ENCODE data around the gene TMSB15B.
A peak's percentile ranks its signal among the peaks of the same experiment; 100 is the strongest.
"Not testable (repeated sequence)": the region's sequence is repeated elsewhere in the genome, so short reads cannot be mapped to it uniquely, and the experiment has no call there.

Gene TMSB15B

GRCh38 chrX:103962411-103963278 is at the start of gene TMSB15B:
TSS of gene TMSB15B (plus strand) at chrX:103962627.
- not testable (repeated sequence) for DNase-seq

DNA sequence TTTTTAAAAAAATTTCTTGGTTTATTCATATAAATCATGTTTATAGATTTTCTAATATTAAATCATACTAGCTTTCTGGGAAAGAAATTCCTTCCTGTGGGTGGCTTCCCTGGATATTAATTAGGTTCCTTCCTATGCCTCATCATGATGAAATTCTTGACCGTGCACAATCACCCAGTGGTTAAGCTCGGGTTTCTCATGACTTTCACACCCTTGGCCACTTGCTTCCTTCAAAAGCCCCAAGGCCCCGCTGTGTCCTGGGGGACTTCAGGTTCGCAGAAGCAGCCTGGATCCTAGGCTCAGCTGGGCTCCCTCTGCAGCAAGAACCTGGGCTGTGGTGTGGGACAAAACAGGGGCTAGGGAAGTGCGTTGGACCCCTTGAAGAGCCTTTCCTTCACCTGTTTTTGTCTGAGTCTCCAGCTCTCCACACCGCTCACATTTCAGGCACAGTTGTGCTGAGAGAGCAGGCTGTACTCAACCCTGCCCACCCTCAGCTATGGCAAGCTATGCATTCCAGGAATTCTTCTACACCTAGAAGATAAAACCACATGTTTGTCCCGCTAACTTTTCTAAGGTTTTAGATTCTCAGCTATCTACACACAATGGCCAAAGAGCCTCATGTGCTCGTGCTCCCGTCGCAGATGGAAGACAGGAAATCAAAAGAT is 48.9 kb upstream of the TMSB15B start:
- no peak for DNase-seq

DNA sequence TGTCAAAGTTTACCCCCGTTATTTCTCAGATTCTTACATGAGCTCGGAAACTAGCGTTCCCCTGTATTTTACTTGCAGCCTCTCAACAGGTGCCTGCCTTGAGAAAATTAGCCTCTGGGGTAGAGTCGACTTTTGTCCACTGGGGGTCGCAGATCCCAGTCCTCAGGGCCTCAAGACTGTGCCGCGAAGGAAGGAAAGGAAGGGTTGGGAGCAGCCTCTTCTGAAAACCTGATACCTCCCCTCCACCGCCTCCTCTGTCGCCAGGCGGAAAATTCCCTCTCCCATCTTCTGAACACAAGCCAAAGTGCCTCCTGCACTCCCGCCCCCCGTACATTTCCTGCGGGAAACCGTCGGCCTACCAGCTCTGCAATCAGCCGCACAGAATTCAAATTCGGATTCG is 44.4 kb upstream of the TMSB15B start:
- DNase-seq, result peak; percentile 54

DNA sequence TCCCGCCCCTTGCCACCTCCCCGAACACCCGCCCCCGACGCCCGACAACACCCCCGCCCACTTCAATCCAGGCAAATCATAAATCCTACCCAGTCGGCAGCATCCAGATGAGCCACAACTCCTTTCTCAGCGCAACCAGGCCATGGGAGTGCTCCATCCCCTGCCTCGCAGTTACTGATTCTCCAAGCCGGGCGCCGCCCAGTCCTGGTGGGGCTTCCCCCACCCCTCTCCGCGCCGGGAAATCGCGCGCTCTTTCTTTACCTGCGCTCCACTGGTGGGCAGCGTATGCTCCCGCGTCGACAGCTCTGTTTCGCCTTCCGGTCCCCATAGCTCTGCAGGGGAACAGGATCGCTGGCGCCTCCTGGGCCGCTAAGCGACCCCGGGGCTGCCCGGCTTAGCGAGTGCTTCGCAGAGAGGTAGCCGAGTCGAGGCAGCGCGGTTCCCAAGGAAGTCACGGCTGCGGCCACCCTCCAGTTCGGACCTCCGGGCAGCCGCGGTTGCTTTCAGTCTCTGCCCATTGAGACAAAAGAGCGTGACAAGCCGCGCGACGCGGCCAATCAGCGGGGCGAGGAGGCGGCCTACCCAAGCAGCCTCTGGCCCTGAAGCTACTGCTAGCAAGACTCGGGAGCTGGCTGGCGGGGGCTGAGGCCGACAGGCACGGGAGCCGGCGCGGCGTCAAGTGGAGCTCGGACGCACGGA is 43.7 kb upstream of the TMSB15B start:
- DNase-seq, result peak; percentile 50

DNA sequence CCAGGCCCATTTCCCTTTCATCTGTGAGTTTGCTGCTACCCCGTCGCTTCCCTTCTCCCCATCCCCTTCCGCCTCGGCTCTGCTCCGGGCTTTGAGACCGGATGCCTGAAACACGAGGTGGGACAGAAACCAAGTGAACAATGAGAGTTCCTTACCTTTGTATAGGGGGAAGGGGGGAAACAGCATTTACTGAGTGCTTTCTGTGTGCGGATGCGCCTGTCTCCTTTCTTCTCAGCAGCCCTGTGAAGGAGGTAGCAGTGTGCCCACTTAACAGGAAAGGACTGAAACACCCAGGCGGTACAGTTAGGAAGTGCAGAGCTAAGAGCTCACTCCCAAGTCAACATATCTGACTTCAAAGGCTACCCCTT is 43.2 kb upstream of the TMSB15B start:
- peak; percentile 21 for DNase-seq

GRCh38 chrX:103920515-103920914 is 41.9 kb upstream of the TMSB15B start:
- DNase-seq, result not testable (repeated sequence)

GRCh38 chrX:103927030-103927429 is 35.4 kb upstream of the TMSB15B start:
- no peak for DNase-seq

DNA sequence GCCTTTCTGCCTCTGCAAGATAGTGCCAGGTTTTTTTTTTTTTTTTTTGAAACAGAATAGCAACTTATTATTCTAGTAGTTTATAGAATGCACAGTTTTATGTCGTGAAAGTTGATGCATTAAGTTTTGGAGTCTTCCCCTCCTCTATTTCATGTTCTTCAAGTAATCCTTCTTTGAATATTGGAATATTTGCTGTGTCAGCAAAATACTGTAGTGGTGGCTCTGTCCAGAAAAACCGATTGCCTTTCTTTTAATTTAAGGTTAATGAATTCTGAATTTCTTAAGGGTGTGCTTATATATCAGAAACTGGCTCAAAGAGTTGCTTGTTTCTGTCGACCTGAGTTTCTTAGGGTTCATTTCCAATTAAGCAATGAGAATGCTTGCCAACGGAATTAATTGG is 34.8 kb upstream of the TMSB15B start:
- DNase-seq, result no peak

DNA sequence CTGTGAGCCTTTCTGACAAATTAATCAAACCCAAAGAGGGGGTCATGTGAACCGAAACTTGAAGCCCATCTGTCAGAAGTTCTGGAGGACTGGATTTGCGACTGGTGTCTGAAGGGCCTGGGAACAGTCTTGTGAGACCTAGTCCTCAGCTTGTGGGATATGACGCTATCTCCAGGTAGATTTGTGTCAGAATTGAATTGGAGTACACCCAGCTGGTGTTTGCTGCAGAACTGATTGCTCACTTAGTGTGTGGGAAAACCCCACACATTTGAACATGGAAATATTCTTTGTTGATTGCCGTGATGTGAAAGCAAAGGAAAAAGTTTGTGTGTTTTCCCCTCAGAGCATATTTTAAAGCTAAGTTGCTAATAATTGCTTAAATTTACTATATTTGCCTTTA is 30.3 kb upstream of the TMSB15B start:
- DNase-seq, result no peak

DNA sequence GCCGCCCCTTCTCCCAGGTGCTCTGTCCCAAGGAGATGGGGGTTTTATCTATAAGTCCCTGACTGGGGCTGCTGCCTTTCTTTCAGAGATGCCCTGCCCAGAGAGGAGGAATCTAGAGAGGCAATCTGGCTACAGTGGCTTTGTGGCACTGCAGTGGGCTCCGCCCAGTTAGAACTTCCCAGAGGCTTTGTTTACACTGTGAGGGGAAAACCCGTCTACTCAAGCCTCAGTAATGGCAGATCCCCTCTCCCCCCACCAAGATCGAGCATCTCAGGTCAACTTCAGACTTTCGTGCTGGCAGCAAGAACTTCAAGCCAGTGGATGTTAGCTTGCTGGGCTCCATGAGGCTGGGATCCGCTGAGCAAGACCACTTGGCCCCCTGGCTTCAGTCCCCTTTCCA is 22.2 kb upstream of the TMSB15B start:
- DNase-seq, result not testable (repeated sequence)

- DNase-seq, result no peak
Observed at GRCh38 chrX:103941201-103941975, 21.0 kb upstream of the TMSB15B start.

- DNase-seq, result no peak
Observed at GRCh38 chrX:103949506-103949905, 12.9 kb upstream of the TMSB15B start.

- no peak for DNase-seq
Observed at GRCh38 chrX:103953353-103953752, 9.1 kb upstream of the TMSB15B start.

DNA sequence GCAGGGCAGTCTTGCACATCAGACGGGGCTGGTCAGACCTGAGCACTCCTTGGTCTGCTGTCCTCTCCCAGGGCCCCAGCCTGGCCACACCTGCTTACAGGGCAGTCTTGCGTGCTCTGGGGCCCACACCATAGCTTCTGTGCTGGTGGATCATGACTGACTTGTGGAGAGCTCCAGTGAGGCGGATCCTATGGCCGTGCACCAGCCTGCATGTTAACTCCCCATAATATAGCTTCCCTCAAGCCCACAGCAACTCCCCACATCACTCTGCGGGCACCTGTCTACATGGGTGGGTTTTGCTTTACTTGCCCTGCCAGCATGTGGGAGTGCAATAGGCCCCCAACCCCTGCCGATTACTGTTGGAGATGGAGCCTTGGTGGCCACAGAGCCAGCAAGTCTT is 8.2 kb upstream of the TMSB15B start:
- no peak for DNase-seq

DNA sequence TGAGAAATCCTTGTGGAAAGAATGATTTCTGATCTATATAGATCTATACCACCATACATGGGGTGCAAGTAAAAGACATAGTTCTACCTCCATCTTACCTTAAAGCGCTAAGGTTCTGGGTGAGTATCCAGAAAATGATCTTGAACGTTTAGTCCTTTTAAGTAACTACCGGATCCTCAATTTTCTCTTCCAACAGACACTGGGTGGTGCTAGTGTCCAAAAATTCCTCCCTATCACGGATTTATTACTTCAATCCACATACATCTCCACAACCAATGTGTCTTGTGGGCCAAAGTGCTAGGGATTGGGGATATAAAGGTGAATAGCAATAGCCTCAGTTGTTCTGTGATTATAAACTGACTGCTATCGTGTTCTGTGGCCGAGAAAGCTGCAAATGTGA is 1.8 kb upstream of the TMSB15B start:
- DNase-seq, result not testable (repeated sequence)

DNA sequence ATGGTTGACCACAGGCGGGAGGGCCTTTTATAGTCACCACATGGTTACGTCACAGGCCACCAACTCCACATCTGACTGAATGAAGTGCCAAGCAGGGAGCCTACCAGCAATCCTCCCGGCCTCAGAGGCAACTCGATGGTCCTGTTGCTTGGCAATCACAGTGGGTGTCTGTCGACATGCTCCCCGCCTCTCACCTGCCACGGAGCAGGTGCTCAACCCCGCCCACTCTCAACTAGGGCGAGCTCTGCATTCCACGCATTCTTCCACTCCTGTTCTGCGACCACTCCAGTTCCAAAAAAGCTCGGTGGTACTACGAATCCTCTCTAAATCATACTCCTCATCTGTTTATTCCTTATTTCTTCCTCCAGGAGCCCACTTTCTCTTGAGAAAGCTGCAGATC is 21.1 kb downstream of the TMSB15B start:
- not testable (repeated sequence) for DNase-seq

GRCh38 chrX:103999234-103999633 is 36.8 kb downstream of the TMSB15B start:
- no peak for DNase-seq

DNA sequence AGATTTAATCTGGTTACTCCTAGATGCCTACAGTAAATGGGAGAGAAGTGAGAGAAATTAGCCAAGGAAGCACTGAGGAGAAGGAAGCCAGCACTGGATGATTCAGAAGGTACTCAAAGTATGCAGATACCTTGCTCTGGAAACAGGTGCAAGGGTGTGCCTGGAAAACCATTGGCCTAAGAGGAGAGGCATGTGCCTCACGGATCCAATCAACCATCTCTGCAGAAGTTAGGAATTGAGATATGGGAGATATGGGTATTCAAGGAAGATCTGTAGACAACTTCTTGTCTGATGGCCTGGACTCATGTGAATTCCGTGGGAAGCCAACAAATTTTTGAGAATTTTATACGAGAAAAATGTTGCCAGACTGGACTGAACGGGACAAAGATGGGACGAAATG is 46.4 kb downstream of the TMSB15B start:
- DNase-seq, result no peak

GRCh38 chrX:104013158-104013557 is 50.7 kb downstream of the TMSB15B start:
- DNase-seq, result no peak

GRCh38 chrX:104013606-104014005 is 51.2 kb downstream of the TMSB15B start, which contains the start of gene H2BW1:
TSS of gene H2BW1 (minus strand) at chrX:104013708. CDS start at chrX:104013576, 132 bp downstream.
- no peak for DNase-seq

DNA sequence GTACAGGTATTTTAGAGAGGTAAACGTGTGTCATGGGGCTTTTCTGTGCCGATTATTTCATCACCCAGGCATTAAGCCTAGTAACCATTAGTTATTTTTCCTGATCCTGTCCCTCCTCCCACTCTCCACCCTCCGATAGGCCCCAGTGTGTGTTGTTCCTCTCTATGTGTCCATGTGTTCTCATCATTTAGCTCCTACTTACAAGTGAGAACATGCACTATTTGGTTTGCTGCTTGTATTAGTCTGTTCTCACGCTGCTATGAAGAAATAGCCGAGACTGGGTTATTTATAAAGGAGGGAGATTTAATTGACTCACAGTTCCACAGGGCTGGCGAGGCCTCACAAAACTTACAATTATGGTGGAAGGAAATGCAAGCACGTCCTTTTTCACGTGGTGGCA is 53.1 kb downstream of the TMSB15B start:
- not testable (repeated sequence) for DNase-seq
